HepG2 (cell line): ENCODE data around the gene DSCAML1. TPM values are rescaled to one million over a fixed set of nuclear protein-coding genes. Genes with fewer than 3 reads are reported as not detected.

ENCODE experiments used
- ESRRA ChIP-seq: sonication (generic); formaldehyde crosslinking; IDR thresholded peaks from 2 replicates; pipeline ENCODE4 v1.5.1; 2020; ENCODE audit warnings: mild to moderate bottlenecking, low read depth, missing genetic modification reagents
- HIVEP1 ChIP-seq: sonication (generic); formaldehyde crosslinking; IDR thresholded peaks from 2 replicates; pipeline ENCODE4 v1.4.0; 2020; ENCODE audit warnings: mild to moderate bottlenecking, missing genetic modification reagents
- HOXA3 ChIP-seq: sonication (generic); formaldehyde crosslinking; IDR thresholded peaks from 2 replicates; pipeline ENCODE4 v1.5.0; 2020; ENCODE audit warnings: missing genetic modification reagents
- HOXA9 ChIP-seq: sonication (generic); formaldehyde crosslinking; IDR thresholded peaks from 2 replicates; pipeline ENCODE4 v1.8.1; 2022; ENCODE audit warnings: missing genetic modification reagents, mild to moderate bottlenecking, moderate library complexity, borderline replicate concordance
- NAIF1 ChIP-seq: sonication (generic); formaldehyde crosslinking; IDR thresholded peaks from 2 replicates; pipeline ENCODE4 v1.5.0; 2020; ENCODE audit warnings: mild to moderate bottlenecking, missing genetic modification reagents, borderline replicate concordance
- NFATC3 ChIP-seq: sonication (generic); formaldehyde crosslinking; IDR thresholded peaks from 2 replicates; pipeline ENCODE4 v1.5.1; 2020; ENCODE audit warnings: mild to moderate bottlenecking, missing genetic modification reagents
- POLR2A ChIP-seq, 2 experiments: IDR thresholded peaks; 2 replicates each; pipeline ENCODE4 v1.6.1; 2011; ENCODE audit warnings: low read depth in 2 of 2, low read length in 2 of 2, mild to moderate bottlenecking in 1 of 2, moderate library complexity in 1 of 2; ENCODE audit not compliant: insufficient read depth in 1 of 2
- SMYD3 ChIP-seq: sonication (generic); formaldehyde crosslinking; IDR thresholded peaks from 2 replicates; pipeline ENCODE4 v1.8.1; 2023; ENCODE audit warnings: mild to moderate bottlenecking, missing genetic modification reagents
- TBX3 ChIP-seq: fragments of 450-650 bp; IDR thresholded peaks from 2 replicates; pipeline ENCODE4 v1.6.1; 2017; ENCODE audit warnings: antibody characterized with exemption, mild to moderate bottlenecking, inconsistent platforms, borderline replicate concordance
- TEAD2 ChIP-seq: sonication (generic); formaldehyde crosslinking; IDR thresholded peaks from 2 replicates; pipeline ENCODE4 v1.9.0; 2021; ENCODE audit warnings: missing genetic modification reagents
- TEAD3 ChIP-seq: optimal IDR thresholded peaks from 2 replicates; pipeline ENCODE3; 2016; ENCODE audit warnings: borderline replicate concordance
- ZNF383 ChIP-seq: sonication (generic); formaldehyde crosslinking; IDR thresholded peaks from 2 replicates; pipeline ENCODE4 v1.4.0; 2020; ENCODE audit warnings: missing genetic modification reagents, mild to moderate bottlenecking, borderline replicate concordance
- ZNF589 ChIP-seq: sonication (generic); formaldehyde crosslinking; conservative IDR thresholded peaks from 2 replicates; pipeline ENCODE4 v1.8.0; 2022; ENCODE audit warnings: mild to moderate bottlenecking, moderate library complexity, missing genetic modification reagents
- polyA plus RNA-seq, 8 experiments: library from polyadenylated mRNA; depleted of rRNA in 3 of 8; stranded (reverse) in 7 of 8; unstranded in 1 of 8; fragments of >200 nt; fragmentation: Illumina TruSeq in 4 of 8; extraction: Trizol in 4 of 8; gene quantifications; 2 replicates each; pipeline versions ENCODE4 v1.2.1 to v1.2.3, GENCODE V29; 2011 to 2016; ENCODE audit warnings: low read depth in 4 of 8, missing spikeins in 1 of 8, mixed read lengths in 1 of 8; ENCODE audit not compliant: insufficient read depth in 1 of 8
- total RNA-seq, 5 experiments: library from RNA; depleted of rRNA; stranded (reverse); fragments of >200 nt; fragmentation: Illumina TruSeq; extraction: Trizol; gene quantifications; 2 replicates each; pipeline ENCODE4 v1.2.3, GENCODE V29; 2016; ENCODE audit warnings: low read depth in 1 of 5
- TF ChIP-seq, protein P1 (sequence below): fragments of 450-650 bp; IDR thresholded peaks from 2 replicates; pipeline ENCODE4 v1.6.1; 2017; ENCODE audit warnings: mild to moderate bottlenecking
- TF ChIP-seq, protein P2 (sequence below): IDR thresholded peaks from 2 replicates; pipeline ENCODE4 v1.6.1; 2012; ENCODE audit warnings: low read depth, low read length, improper control_type of control experiment
- TF ChIP-seq, protein P3 (sequence below): sonication (generic); formaldehyde crosslinking; IDR thresholded peaks from 2 replicates; pipeline ENCODE4 v1.4.0; 2020; ENCODE audit warnings: missing genetic modification reagents
- TF ChIP-seq, protein P4 (sequence below): IDR thresholded peaks from 2 replicates; pipeline ENCODE4 v1.6.1; 2018; ENCODE audit warnings: missing genetic modification reagents
- TF ChIP-seq, protein P5 (sequence below), 2 experiments: sonication (generic) in 1 of 2; formaldehyde crosslinking in 1 of 2; IDR thresholded peaks; 2 replicates each; pipeline versions ENCODE4 v1.5.1 to v1.6.1; 2011 to 2020; ENCODE audit warnings: borderline replicate concordance in 1 of 2, low read depth in 1 of 2, low read length in 1 of 2, mild to moderate bottlenecking in 1 of 2, missing genetic modification reagents in 1 of 2, moderate library complexity in 1 of 2
- TF ChIP-seq, protein P6 (sequence below): sonication (generic); formaldehyde crosslinking; IDR thresholded peaks from 2 replicates; pipeline ENCODE4 v1.8.0; 2022; ENCODE audit warnings: mild to moderate bottlenecking, missing genetic modification reagents

Gene DSCAML1
- total and polyA plus RNA-seq, 2 of the 13 experiments (the other 11 are each of a cell fraction or from before 2014, with no cell fraction given): 0.29 to 0.40 TPM

DNA sequence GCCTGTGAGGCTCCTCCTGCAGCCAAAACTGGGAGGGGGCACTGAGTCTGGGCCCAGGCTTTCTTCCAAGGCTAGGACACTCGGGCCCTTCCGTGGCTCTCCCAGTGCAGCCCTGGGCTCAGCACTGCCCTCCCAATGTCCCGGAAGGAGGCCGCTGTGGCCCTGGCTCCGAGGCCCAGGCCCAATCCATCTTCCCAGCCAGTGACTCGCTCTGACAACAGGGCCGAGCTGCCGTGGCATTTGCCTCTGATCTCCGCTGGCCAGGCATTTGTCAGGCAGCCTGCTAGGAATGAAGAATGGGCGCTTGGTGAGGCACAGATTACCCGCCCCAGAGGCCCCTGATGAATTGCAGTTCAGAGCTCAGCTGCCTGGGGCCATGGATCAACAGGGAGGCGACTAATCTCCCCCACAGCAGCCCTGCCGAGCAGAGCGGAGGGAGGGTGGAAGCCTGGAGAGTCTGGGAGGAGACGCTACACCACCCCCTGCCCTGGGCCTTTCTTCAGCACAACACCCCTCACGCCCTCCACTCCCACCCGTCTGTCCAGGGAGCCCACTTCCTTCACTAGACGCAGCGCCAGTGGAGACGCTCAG lies 19.2 kb upstream of the DSCAML1 start (continued):
- TF ChIP-seq, protein P1, sequence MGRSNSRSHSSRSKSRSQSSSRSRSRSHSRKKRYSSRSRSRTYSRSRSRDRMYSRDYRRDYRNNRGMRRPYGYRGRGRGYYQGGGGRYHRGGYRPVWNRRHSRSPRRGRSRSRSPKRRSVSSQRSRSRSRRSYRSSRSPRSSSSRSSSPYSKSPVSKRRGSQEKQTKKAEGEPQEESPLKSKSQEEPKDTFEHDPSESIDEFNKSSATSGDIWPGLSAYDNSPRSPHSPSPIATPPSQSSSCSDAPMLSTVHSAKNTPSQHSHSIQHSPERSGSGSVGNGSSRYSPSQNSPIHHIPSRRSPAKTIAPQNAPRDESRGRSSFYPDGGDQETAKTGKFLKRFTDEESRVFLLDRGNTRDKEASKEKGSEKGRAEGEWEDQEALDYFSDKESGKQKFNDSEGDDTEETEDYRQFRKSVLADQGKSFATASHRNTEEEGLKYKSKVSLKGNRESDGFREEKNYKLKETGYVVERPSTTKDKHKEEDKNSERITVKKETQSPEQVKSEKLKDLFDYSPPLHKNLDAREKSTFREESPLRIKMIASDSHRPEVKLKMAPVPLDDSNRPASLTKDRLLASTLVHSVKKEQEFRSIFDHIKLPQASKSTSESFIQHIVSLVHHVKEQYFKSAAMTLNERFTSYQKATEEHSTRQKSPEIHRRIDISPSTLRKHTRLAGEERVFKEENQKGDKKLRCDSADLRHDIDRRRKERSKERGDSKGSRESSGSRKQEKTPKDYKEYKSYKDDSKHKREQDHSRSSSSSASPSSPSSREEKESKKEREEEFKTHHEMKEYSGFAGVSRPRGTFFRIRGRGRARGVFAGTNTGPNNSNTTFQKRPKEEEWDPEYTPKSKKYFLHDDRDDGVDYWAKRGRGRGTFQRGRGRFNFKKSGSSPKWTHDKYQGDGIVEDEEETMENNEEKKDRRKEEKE: no peak
- no peak for TF ChIP-seq ESRRA
- TF ChIP-seq TEAD2: no peak
- 0 out of 4 replicates have a peak, but pooled peaks of 1 of the 2 experiments have one; percentile 23 for TF ChIP-seq POLR2A (IDR thresholded peaks at IDR 0.05; ENCODE audit: insufficient read depth in 1 of 2, low read depth in 2 of 2, low read length in 2 of 2)
- TF ChIP-seq, protein P2, sequence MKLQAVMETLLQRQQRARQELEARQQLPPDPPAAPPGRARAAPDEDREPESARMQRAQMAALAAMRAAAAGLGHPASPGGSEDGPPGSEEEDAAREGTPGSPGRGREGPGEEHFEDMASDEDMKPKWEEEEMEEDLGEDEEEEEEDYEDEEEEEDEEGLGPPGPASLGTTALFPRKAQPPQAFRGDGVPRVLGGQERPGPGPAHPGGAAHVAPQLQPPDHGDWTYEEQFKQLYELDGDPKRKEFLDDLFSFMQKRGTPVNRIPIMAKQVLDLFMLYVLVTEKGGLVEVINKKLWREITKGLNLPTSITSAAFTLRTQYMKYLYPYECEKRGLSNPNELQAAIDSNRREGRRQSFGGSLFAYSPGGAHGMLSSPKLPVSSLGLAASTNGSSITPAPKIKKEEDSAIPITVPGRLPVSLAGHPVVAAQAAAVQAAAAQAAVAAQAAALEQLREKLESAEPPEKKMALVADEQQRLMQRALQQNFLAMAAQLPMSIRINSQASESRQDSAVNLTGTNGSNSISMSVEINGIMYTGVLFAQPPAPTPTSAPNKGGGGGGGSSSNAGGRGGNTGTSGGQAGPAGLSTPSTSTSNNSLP: no peak
- TF ChIP-seq NAIF1 (CRISPR knock-in tag): no peak
- TF ChIP-seq, protein P3, sequence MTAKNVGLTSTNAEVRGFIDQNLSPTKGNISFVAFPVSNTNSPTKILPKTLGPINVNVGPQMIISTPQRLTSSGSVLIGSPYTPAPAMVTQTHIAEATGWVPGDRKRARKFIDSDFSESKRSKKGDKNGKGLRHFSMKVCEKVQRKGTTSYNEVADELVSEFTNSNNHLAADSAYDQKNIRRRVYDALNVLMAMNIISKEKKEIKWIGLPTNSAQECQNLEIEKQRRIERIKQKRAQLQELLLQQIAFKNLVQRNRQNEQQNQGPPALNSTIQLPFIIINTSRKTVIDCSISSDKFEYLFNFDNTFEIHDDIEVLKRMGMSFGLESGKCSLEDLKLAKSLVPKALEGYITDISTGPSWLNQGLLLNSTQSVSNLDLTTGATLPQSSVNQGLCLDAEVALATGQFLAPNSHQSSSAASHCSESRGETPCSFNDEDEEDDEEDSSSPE (CRISPR knock-in tag): no peak
- peak; percentile 44; the same call in 1 of the 2 replicates for TF ChIP-seq HOXA3 (CRISPR knock-in tag)
- TF ChIP-seq HOXA9 (CRISPR knock-in tag): no peak
- TF ChIP-seq, protein P4, sequence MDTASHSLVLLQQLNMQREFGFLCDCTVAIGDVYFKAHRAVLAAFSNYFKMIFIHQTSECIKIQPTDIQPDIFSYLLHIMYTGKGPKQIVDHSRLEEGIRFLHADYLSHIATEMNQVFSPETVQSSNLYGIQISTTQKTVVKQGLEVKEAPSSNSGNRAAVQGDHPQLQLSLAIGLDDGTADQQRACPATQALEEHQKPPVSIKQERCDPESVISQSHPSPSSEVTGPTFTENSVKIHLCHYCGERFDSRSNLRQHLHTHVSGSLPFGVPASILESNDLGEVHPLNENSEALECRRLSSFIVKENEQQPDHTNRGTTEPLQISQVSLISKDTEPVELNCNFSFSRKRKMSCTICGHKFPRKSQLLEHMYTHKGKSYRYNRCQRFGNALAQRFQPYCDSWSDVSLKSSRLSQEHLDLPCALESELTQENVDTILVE (CRISPR knock-in tag): no peak
- TF ChIP-seq TBX3: no peak
- TF ChIP-seq, protein P5, sequence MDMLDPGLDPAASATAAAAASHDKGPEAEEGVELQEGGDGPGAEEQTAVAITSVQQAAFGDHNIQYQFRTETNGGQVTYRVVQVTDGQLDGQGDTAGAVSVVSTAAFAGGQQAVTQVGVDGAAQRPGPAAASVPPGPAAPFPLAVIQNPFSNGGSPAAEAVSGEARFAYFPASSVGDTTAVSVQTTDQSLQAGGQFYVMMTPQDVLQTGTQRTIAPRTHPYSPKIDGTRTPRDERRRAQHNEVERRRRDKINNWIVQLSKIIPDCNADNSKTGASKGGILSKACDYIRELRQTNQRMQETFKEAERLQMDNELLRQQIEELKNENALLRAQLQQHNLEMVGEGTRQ (IDR thresholded peaks at IDR 0.05; ENCODE audit: low read depth, low read length): no peak
- TF ChIP-seq, protein P5 (CRISPR knock-in tag; IDR thresholded peaks at IDR 0.05; ENCODE audit: borderline replicate concordance): no peak
- TF ChIP-seq, protein P6, sequence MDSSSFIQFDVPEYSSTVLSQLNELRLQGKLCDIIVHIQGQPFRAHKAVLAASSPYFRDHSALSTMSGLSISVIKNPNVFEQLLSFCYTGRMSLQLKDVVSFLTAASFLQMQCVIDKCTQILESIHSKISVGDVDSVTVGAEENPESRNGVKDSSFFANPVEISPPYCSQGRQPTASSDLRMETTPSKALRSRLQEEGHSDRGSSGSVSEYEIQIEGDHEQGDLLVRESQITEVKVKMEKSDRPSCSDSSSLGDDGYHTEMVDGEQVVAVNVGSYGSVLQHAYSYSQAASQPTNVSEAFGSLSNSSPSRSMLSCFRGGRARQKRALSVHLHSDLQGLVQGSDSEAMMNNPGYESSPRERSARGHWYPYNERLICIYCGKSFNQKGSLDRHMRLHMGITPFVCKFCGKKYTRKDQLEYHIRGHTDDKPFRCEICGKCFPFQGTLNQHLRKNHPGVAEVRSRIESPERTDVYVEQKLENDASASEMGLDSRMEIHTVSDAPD (CRISPR knock-in tag): no peak
- no peak for TF ChIP-seq HIVEP1 (CRISPR knock-in tag)
- TF ChIP-seq ZNF589: no peak
- TF ChIP-seq TEAD3 (CRISPR knock-in tag): peak; percentile 51
- no peak for TF ChIP-seq ZNF383 (CRISPR knock-in tag)
- no peak for TF ChIP-seq NFATC3 (CRISPR knock-in tag)
- TF ChIP-seq SMYD3 (CRISPR knock-in tag): no peak
